ENCODE data around the gene GSX1.
"Not testable (repeated sequence)": the region's sequence is repeated elsewhere in the genome, so short reads cannot be mapped to it uniquely, and the experiment has no call there.

The GSX1 gene

GRCh38 chr13:27792393-27793218 lies at the start of gene GSX1:
Gene GSX1, plus strand, starts transcription at chr13:27792483. Its CDS starts 208 bp downstream, at chr13:27792691.
- Mint-ChIP-seq H3K4me3 (peak within 1 kb of the TSS; percentile 87), H3K27me3 (peaks cover 64% of the 10 kb centered on the region), H3K9me3 (no peaks in the 10 kb centered on the region), H3K4me1 (peaks cover 41% of the 10 kb centered on the region), H3K27ac (no peak within 1 kb of the TSS), H3K36me3 (peaks cover 2% of the 10 kb centered on the region)

- no peaks in the 10 kb centered on the region for H3K36me3 Mint-ChIP-seq
- no peak overlapping the region for H3K27ac Mint-ChIP-seq
- H3K4me1 Mint-ChIP-seq: no peaks in the 10 kb centered on the region
- H3K27me3 Mint-ChIP-seq: peaks cover 2% of the 10 kb centered on the region
- no peaks in the 10 kb centered on the region for H3K9me3 Mint-ChIP-seq
- no peak overlapping the region for H3K4me3 Mint-ChIP-seq
Measured at GRCh38 chr13:27744801-27745200, 47.5 kb upstream of the GSX1 start.

- Mint-ChIP-seq H3K4me3 (no peak overlapping the region), H3K4me1 (no peaks in the 10 kb centered on the region), H3K9me3 (no peaks in the 10 kb centered on the region), H3K27ac (no peak overlapping the region), H3K27me3 (peaks cover 2% of the 10 kb centered on the region), H3K36me3 (no peaks in the 10 kb centered on the region)
Measured at GRCh38 chr13:27745301-27745700, 47.0 kb upstream of the GSX1 start.

- H3K27ac Mint-ChIP-seq, H3K9me3 Mint-ChIP-seq, H3K27me3 Mint-ChIP-seq, H3K4me1 Mint-ChIP-seq, H3K4me3 Mint-ChIP-seq, H3K36me3 Mint-ChIP-seq: not testable (repeated sequence)
Measured at GRCh38 chr13:27748143-27748542, 44.1 kb upstream of the GSX1 start.

- Mint-ChIP-seq H3K4me3 (no peak overlapping the region), H3K27me3 (peaks cover 6% of the 10 kb centered on the region), H3K27ac (no peak overlapping the region), H3K36me3 (peaks cover 3% of the 10 kb centered on the region), H3K9me3 (peaks cover 16% of the 10 kb centered on the region), H3K4me1 (no peaks in the 10 kb centered on the region)
Measured at GRCh38 chr13:27751953-27752532, 40.2 kb upstream of the GSX1 start.

- Mint-ChIP-seq H3K9me3 (no peaks in the 10 kb centered on the region), H3K27ac (no peak overlapping the region), H3K36me3 (no peaks in the 10 kb centered on the region), H3K4me1 (no peaks in the 10 kb centered on the region), H3K27me3 (peaks cover 20% of the 10 kb centered on the region), H3K4me3 (no peak overlapping the region)
Measured at GRCh38 chr13:27765650-27766049, 26.6 kb upstream of the GSX1 start.

- Mint-ChIP-seq H3K27me3 (peaks cover 27% of the 10 kb centered on the region), H3K36me3 (no peaks in the 10 kb centered on the region), H3K4me1 (no peaks in the 10 kb centered on the region), H3K27ac (no peak overlapping the region), H3K4me3 (no peak overlapping the region), H3K9me3 (no peaks in the 10 kb centered on the region)
Measured at GRCh38 chr13:27770809-27771208, 21.5 kb upstream of the GSX1 start.

- Mint-ChIP-seq H3K4me1 (no peaks in the 10 kb centered on the region), H3K4me3 (no peak overlapping the region), H3K9me3 (no peaks in the 10 kb centered on the region), H3K36me3 (no peaks in the 10 kb centered on the region), H3K27me3 (peaks cover 33% of the 10 kb centered on the region), H3K27ac (no peak overlapping the region)
Measured at GRCh38 chr13:27772651-27773425, 19.4 kb upstream of the GSX1 start.

- Mint-ChIP-seq H3K27me3 (peaks cover 30% of the 10 kb centered on the region), H3K27ac (no peak overlapping the region), H3K4me3 (no peak overlapping the region), H3K9me3 (no peaks in the 10 kb centered on the region), H3K36me3 (no peaks in the 10 kb centered on the region), H3K4me1 (no peaks in the 10 kb centered on the region)
Measured at GRCh38 chr13:27774169-27774568, 18.1 kb upstream of the GSX1 start.

GRCh38 chr13:27774651-27775050 lies 17.6 kb upstream of the GSX1 start:
- Mint-ChIP-seq H3K36me3 (no peaks in the 10 kb centered on the region), H3K4me1 (no peaks in the 10 kb centered on the region), H3K27ac (no peak overlapping the region), H3K4me3 (no peak overlapping the region), H3K9me3 (no peaks in the 10 kb centered on the region), H3K27me3 (peaks cover 31% of the 10 kb centered on the region)

GRCh38 chr13:27775943-27776342 lies 16.3 kb upstream of the GSX1 start:
- H3K36me3 Mint-ChIP-seq: no peaks in the 10 kb centered on the region
- H3K4me3 Mint-ChIP-seq: no peak overlapping the region
- no peak overlapping the region for H3K27ac Mint-ChIP-seq
- H3K27me3 Mint-ChIP-seq: peaks cover 28% of the 10 kb centered on the region
- H3K4me1 Mint-ChIP-seq: no peaks in the 10 kb centered on the region
- no peaks in the 10 kb centered on the region for H3K9me3 Mint-ChIP-seq

GRCh38 chr13:27782151-27782550 lies 10.1 kb upstream of the GSX1 start:
- Mint-ChIP-seq H3K27me3 (peaks cover 21% of the 10 kb centered on the region), H3K27ac (no peak overlapping the region), H3K36me3 (no peaks in the 10 kb centered on the region), H3K4me3 (no peak overlapping the region), H3K4me1 (no peaks in the 10 kb centered on the region), H3K9me3 (no peaks in the 10 kb centered on the region)

- H3K4me1 Mint-ChIP-seq: no peaks in the 10 kb centered on the region
- H3K27ac Mint-ChIP-seq: no peak overlapping the region
- H3K27me3 Mint-ChIP-seq: peaks cover 24% of the 10 kb centered on the region
- no peaks in the 10 kb centered on the region for H3K36me3 Mint-ChIP-seq
- H3K9me3 Mint-ChIP-seq: no peaks in the 10 kb centered on the region
- H3K4me3 Mint-ChIP-seq: no peak overlapping the region
Measured at GRCh38 chr13:27783111-27783510, 9.2 kb upstream of the GSX1 start.

- Mint-ChIP-seq H3K4me3 (no peak overlapping the region), H3K9me3 (no peaks in the 10 kb centered on the region), H3K4me1 (peaks cover 29% of the 10 kb centered on the region), H3K27ac (no peak overlapping the region), H3K36me3 (no peaks in the 10 kb centered on the region), H3K27me3 (peaks cover 52% of the 10 kb centered on the region)
Measured at GRCh38 chr13:27788271-27788670, 4.0 kb upstream of the GSX1 start.

GRCh38 chr13:27789153-27789494 lies 3.2 kb upstream of the GSX1 start:
- peaks cover 55% of the 10 kb centered on the region for H3K27me3 Mint-ChIP-seq

More at GRCh38 chr13:27789153-27789494, 3.2 kb upstream of the GSX1 start:
- Mint-ChIP-seq H3K4me1 (peaks cover 33% of the 10 kb centered on the region), H3K4me3 (peak overlapping the region; percentile 76), H3K9me3 (no peaks in the 10 kb centered on the region), H3K27ac (peak overlapping the region; percentile 33), H3K36me3 (no peaks in the 10 kb centered on the region)

Measured in activated naive CD4-positive, alpha-beta T cell treated with anti-CD3 and anti-CD28 coated beads, Interleukin-2, amount 50 U/mL, for 24 hours (primary cell).